ENCODE measurements around the gene ANKRD16. TPM values are rescaled to one million over a fixed set of nuclear protein-coding genes. Genes with fewer than 3 reads are reported as not detected.

Gene ANKRD16
- total RNA-seq, 6 donors from 2014 or later = 4.3 to 27.2 (median 7.5) TPM

GRCh38 chr10:5814110-5815107 lies 75.3 kb downstream of the ANKRD16 start:
- Histone ChIP-seq H3K27ac (peak overlapping the region; percentile 96 to 100 (median 98)), H3K9me3 (no peaks in the 10 kb centered on the region), H3K27me3 (no peaks in the 10 kb centered on the region), H3K4me1 (peaks cover 32 to 44% (median 35%) of the 10 kb centered on the region in 4 donors), H3K4me3 (peak overlapping the region; percentile 82 to 94 (median 86)), H3K36me3 (no peaks in the 10 kb centered on the region)
- WGBS, 2 donors = 21 to 23% methylated on average over 12 of the region's 12 CpGs
- ATAC-seq (ENCODE audit: low FRiP score in 2 of 2) (no peak), DNase-seq (no peak)
- no peak for TF ChIP-seq POLR2A (IDR thresholded peaks at IDR 0.05)

- 1% methylated on average over 27 to 69 of the region's 77 CpGs for WGBS, 2 donors
- peak within 1 kb of the TSS; percentile 96 to 100 (median 98) for H3K27ac ChIP-seq
- no peaks in the 10 kb centered on the region for H3K9me3 ChIP-seq
- no peaks in the 10 kb centered on the region for H3K27me3 ChIP-seq
- H3K4me1 ChIP-seq = peaks cover 36 to 52% (median 41%) of the 10 kb centered on the region in 4 donors
- peak in 1 of 4 donors; percentile 6 for TF ChIP-seq EP300 (IDR thresholded peaks at IDR 0.05)
- peak; percentile 93 to 97 for TF ChIP-seq POLR2AphosphoS5 (IDR thresholded peaks at IDR 0.05)
- peak in 3 of 6 experiments; percentile 23 to 31 (median 26) for TF ChIP-seq CTCF (IDR thresholded peaks at IDR 0.05)
- TF ChIP-seq POLR2A (IDR thresholded peaks at IDR 0.05) = peak in 3 of 4 donors; percentile 59 to 92 (median 78)
- H3K36me3 ChIP-seq = no peaks in the 10 kb centered on the region
- peak; percentile 95 to 96 for DNase-seq
- ATAC-seq (ENCODE audit: low FRiP score in 2 of 2) = peak; percentile 99 to 100
- peak within 1 kb of the TSS; percentile 83 to 96 (median 91) for H3K4me3 ChIP-seq
Observed at GRCh38 chr10:5813341-5814109, 76.2 kb downstream of the ANKRD16 start, which contains the start of gene GDI2. Gene GDI2, minus strand, starts transcription at chr10:5813434. Its CDS starts 176 bp downstream, at chr10:5813258.

GRCh38 chr10:5813091-5813340 lies 76.7 kb downstream of the ANKRD16 start:
- H3K4me1 ChIP-seq = peaks cover 36 to 56% (median 41%) of the 10 kb centered on the region in 4 donors
- H3K27me3 ChIP-seq = no peaks in the 10 kb centered on the region
- no peaks in the 10 kb centered on the region for H3K9me3 ChIP-seq
- H3K36me3 ChIP-seq = no peaks in the 10 kb centered on the region
- DNase-seq (no peak), ATAC-seq (ENCODE audit: low FRiP score in 2 of 2) (peak; percentile 54 to 55)
- TF ChIP-seq POLR2A (IDR thresholded peaks at IDR 0.05) = peak in 1 of 4 donors; percentile 63
- no peak for TF ChIP-seq EP300 (IDR thresholded peaks at IDR 0.05)
- peak in 1 of 6 experiments; percentile 3 for TF ChIP-seq CTCF (IDR thresholded peaks at IDR 0.05)
- TF ChIP-seq POLR2AphosphoS5 (IDR thresholded peaks at IDR 0.05) = no peak
- peak overlapping the region; percentile 96 to 100 (median 98) for H3K27ac ChIP-seq
- 0 to 3% methylated on average over 6 to 9 of the region's 29 CpGs for WGBS, 2 donors
- H3K4me3 ChIP-seq = peak overlapping the region; percentile 83 to 96 (median 91)

- Histone ChIP-seq H3K4me1 (peaks cover 38 to 61% (median 43%) of the 10 kb centered on the region in 4 donors), H3K9me3 (no peaks in the 10 kb centered on the region), H3K36me3 (peaks cover 0 to 3% (median 0%) of the 10 kb centered on the region in 4 donors), H3K4me3 (peak overlapping the region; percentile 83 to 96 (median 91)), H3K27ac (peak overlapping the region; percentile 96 to 100 (median 98)), H3K27me3 (no peaks in the 10 kb centered on the region)
- DNase-seq = peak; percentile 48 to 92
- peak; percentile 67 to 79 for ATAC-seq (ENCODE audit: low FRiP score in 2 of 2)
- TF ChIP-seq CTCF (IDR thresholded peaks at IDR 0.05) (peak in 4 of 6 experiments; percentile 4 to 36 (median 14)), POLR2A (IDR thresholded peaks at IDR 0.05) (no peak), POLR2AphosphoS5 (IDR thresholded peaks at IDR 0.05) (no peak), EP300 (IDR thresholded peaks at IDR 0.05) (no peak)
- WGBS, 2 donors = 0% methylated on average over 10 to 27 of the region's 49 CpGs
Observed at GRCh38 chr10:5812283-5813090, 77.2 kb downstream of the ANKRD16 start.

Other genes with a start within 250 kb of the ANKRD16 start
- 10 to 100 TPM in 5 of 6 donors, 1 to 10 TPM in 1; 6.3 to 32.5 (median 18.2) TPM for gene ASB13, start 223.3 kb downstream of the ANKRD16 start, total RNA-seq
- gene TASOR2, start 205.1 kb downstream of the ANKRD16 start, total RNA-seq = 100 to 1,000 TPM in 2 of 6 donors, 10 to 100 TPM in 4; 26.2 to 124 (median 65.3) TPM
- 100 to 1,000 TPM in 4 of 6 donors, 10 to 100 TPM in 2; 77.5 to 239 (median 176) TPM for gene GDI2, start 76.5 kb downstream of the ANKRD16 start, total RNA-seq
- gene FBH1, start 350 bp upstream of the ANKRD16 start, total RNA-seq = 100 to 1,000 TPM in 2 of 6 donors, 10 to 100 TPM in 4; 62.4 to 186 (median 77.4) TPM
- 10 to 100 TPM; 28.0 to 72.6 (median 35.1) TPM for gene IL15RA, start 87.7 kb upstream of the ANKRD16 start, total RNA-seq
- 1 to 10 TPM in 4 of 6 donors, under 1 TPM in 1, not detected in 1; 0.91 to 8.4 (median 4.0) TPM for gene IL2RA, start 172.5 kb upstream of the ANKRD16 start, total RNA-seq
- 100 to 1,000 TPM in 2 of 6 donors, 10 to 100 TPM in 4; 67.6 to 192 (median 84.8) TPM for gene RBM17, start 199.1 kb upstream of the ANKRD16 start, total RNA-seq

Measured in upper lobe of left lung (tissue), 6 donors.